OCI-LY3 (cell line): Measurements from ENCODE around the gene RNASE13.
"Not testable (repeated sequence)": the region's sequence is repeated elsewhere in the genome, so short reads cannot be mapped to it uniquely, and the experiment has no call there.

Experiments
- H2AFZ ChIP-seq: fragments of 200-600, 300-600 bp; shearing (Covaris generic); 2 replicates; pipeline ENCODE4 v1.6.0; 2014; ENCODE audit warnings: antibody characterized with exemption, low read depth, low read length
- H3K27ac ChIP-seq: fragments of 200-600, 300-600 bp; sonication (generic); 2 replicates; pipeline ENCODE4 v1.5.1; 2014; ENCODE audit warnings: mild to moderate bottlenecking, low read length, moderate library complexity, mixed read lengths
- H3K27me3 ChIP-seq: fragments of 200-600, 300-600 bp; sonication (generic); 2 replicates; pipeline ENCODE4 v1.6.1; 2014; ENCODE audit warnings: low read depth, low read length, mixed read lengths
- H3K36me3 ChIP-seq: fragments of 200-600, 300-600 bp; sonication (generic); replicated peaks from 2 replicates; pipeline ENCODE3; 2014; ENCODE audit warnings: low read depth, low read length, mixed read lengths
- H3K4me1 ChIP-seq: fragments of 300-600, 200-600 bp; sonication (generic); 2 replicates; pipeline ENCODE4 v1.6.1; 2014; ENCODE audit warnings: low read length, mixed read lengths
- H3K4me2 ChIP-seq: fragments of 200-600, 300-600 bp; sonication (generic); 2 replicates; pipeline ENCODE4 v1.6.1; 2014; ENCODE audit warnings: low read length, mixed read lengths
- H3K4me3 ChIP-seq: fragments of 300-600, 200-600 bp; sonication (generic); 2 replicates; pipeline ENCODE4 v1.5.1; 2014; ENCODE audit warnings: antibody characterized with exemption, mild to moderate bottlenecking, low read length, moderate library complexity
- H3K79me2 ChIP-seq: fragments of 300-600, 200-600 bp; shearing (Covaris generic); 2 replicates; pipeline ENCODE4 v1.6.1; 2014; ENCODE audit warnings: mild to moderate bottlenecking, low read length, mixed read lengths
- H3K9ac ChIP-seq: fragments of 300-600, 200-600 bp; shearing (Covaris generic); 2 replicates; pipeline ENCODE4 v1.6.0; 2014; ENCODE audit warnings: mild to moderate bottlenecking, low read length, moderate library complexity
- H3K9me3 ChIP-seq: fragments of 200-600, 300-600 bp; shearing (Covaris generic); 2 replicates; pipeline ENCODE4 v1.6.1; 2014; ENCODE audit warnings: low read length, mixed read lengths; ENCODE audit not compliant: insufficient read depth
- H4K20me1 ChIP-seq: fragments of 200-600, 300-600 bp; sonication (generic); 2 replicates; pipeline ENCODE4 v1.6.1; 2016; ENCODE audit warnings: low read length, mixed read lengths; ENCODE audit not compliant: insufficient read depth
- EZH2phosphoT487 ChIP-seq: fragments of 200-600 bp; shearing (Covaris generic); IDR thresholded peaks from 2 replicates; pipeline ENCODE4 v1.6.1; 2018; ENCODE audit warnings: antibody characterized with exemption, mixed run types, low read depth
- TF ChIP-seq, protein P1 (sequence below): fragments of 200-600, 300-600 bp; sonication (generic); IDR thresholded peaks from 2 replicates; pipeline ENCODE4 v1.5.1; 2014; ENCODE audit warnings: antibody characterized with exemption, low read length, low read depth

The RNASE13 gene

DNA sequence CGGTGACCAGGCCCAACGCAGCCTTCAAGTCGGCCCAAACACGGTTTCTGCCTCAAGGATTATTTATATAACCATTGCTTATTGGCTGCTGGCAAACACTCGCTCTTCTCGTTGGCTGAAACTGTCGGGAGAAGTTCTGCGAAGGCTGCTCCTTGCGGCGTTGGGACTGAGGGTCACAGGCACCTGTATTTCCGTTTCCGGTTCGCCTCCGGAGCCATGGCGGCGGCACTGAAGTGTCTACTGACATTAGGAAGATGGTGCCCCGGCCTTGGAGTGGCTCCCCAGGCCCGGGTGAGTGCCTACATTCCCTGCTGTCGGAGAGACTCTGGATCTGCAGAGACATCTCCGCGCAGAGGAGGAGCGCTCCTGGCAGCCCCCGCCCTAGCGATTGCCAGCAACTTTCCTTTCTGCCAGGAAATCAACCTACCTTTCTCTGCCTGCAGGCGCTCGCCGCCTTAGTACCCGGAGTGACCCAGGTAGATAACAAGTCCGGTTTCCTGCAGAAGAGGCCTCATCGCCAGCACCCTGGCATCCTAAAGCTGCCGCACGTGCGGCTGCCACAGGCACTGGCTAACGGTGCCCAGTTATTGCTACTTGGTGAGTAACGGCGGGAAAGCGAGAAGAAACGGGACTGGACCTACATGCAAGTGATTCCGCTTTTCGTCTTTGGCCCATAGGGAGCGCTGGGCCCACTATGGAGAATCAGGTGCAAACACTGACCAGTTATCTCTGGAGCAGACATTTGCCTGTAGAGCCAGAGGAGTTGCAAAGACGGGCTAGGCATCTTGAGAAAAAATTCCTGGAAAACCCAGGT, 44.6 kb downstream of the RNASE13 start, which contains the start of gene METTL17:
Gene METTL17 (plus strand): TSS at position 194 of the 814 bp plus-strand sequence. CDS start 23 bp downstream, at position 217.
- H3K27ac ChIP-seq: peak within 1 kb of the TSS; percentile 43
- H3K27me3 ChIP-seq: no peaks in the 10 kb centered on the region
- TF ChIP-seq EZH2phosphoT487: no peak
- TF ChIP-seq, protein P1, sequence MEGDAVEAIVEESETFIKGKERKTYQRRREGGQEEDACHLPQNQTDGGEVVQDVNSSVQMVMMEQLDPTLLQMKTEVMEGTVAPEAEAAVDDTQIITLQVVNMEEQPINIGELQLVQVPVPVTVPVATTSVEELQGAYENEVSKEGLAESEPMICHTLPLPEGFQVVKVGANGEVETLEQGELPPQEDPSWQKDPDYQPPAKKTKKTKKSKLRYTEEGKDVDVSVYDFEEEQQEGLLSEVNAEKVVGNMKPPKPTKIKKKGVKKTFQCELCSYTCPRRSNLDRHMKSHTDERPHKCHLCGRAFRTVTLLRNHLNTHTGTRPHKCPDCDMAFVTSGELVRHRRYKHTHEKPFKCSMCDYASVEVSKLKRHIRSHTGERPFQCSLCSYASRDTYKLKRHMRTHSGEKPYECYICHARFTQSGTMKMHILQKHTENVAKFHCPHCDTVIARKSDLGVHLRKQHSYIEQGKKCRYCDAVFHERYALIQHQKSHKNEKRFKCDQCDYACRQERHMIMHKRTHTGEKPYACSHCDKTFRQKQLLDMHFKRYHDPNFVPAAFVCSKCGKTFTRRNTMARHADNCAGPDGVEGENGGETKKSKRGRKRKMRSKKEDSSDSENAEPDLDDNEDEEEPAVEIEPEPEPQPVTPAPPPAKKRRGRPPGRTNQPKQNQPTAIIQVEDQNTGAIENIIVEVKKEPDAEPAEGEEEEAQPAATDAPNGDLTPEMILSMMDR: no peak
- H3K79me2 ChIP-seq: peaks cover 25% of the 10 kb centered on the region
- no peaks in the 10 kb centered on the region for H4K20me1 ChIP-seq
- H3K4me3 ChIP-seq: peak within 1 kb of the TSS; percentile 93
- H3K9me3 ChIP-seq: no peaks in the 10 kb centered on the region
- H2AFZ ChIP-seq: peak within 1 kb of the TSS; percentile 41; the same call in 1 of the 2 replicates
- peaks cover 13% of the 10 kb centered on the region for H3K4me1 ChIP-seq
- H3K36me3 ChIP-seq: peaks cover 30% of the 10 kb centered on the region
- peak within 1 kb of the TSS; percentile 94 for H3K4me2 ChIP-seq
- H3K9ac ChIP-seq: peak within 1 kb of the TSS; percentile 79

DNA sequence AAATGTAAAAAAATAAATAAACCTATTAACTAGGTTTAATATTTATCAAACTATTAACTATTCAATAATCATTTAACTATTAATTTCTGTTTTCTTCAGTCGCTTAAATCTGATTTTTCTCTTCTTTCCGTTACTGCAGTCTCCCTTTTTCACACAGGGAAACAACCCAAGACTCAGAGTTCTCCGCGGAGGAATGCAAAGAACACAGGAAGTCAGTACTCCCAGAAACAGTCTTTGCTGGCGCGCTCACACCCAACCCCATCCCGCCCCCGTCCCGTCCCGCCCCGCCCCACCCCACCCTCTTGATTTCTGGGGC, 45.2 kb downstream of the RNASE13 start:
- no peak for TF ChIP-seq EZH2phosphoT487
- TF ChIP-seq, protein P1: no peak
- H3K27ac ChIP-seq: peak overlapping the region; percentile 43
- 0 out of 2 replicates have a peak overlapping the region, but pooled peaks have one; percentile 41 for H2AFZ ChIP-seq
- no peaks in the 10 kb centered on the region for H3K27me3 ChIP-seq
- H3K4me2 ChIP-seq: peak overlapping the region; percentile 78
- no peaks in the 10 kb centered on the region for H4K20me1 ChIP-seq
- peaks cover 25% of the 10 kb centered on the region for H3K79me2 ChIP-seq
- peaks cover 13% of the 10 kb centered on the region for H3K4me1 ChIP-seq
- H3K4me3 ChIP-seq: peak overlapping the region; percentile 93
- H3K9me3 ChIP-seq: no peaks in the 10 kb centered on the region
- H3K9ac ChIP-seq: peak overlapping the region; percentile 52
- peaks cover 25% of the 10 kb centered on the region for H3K36me3 ChIP-seq

GRCh38 chr14:20988717-20989470, 45.7 kb downstream of the RNASE13 start:
- H3K27me3 ChIP-seq: no peaks in the 10 kb centered on the region
- peak overlapping the region; percentile 41; the same call in 1 of the 2 replicates for H2AFZ ChIP-seq
- peaks cover 21% of the 10 kb centered on the region for H3K36me3 ChIP-seq
- H3K4me3 ChIP-seq: peak overlapping the region; percentile 93
- no peaks in the 10 kb centered on the region for H4K20me1 ChIP-seq
- H3K9ac ChIP-seq: peak overlapping the region; percentile 52
- H3K27ac ChIP-seq: peak overlapping the region; percentile 43; the same call in 1 of the 2 replicates
- TF ChIP-seq, protein P1: no peak
- TF ChIP-seq EZH2phosphoT487: no peak
- peaks cover 25% of the 10 kb centered on the region for H3K79me2 ChIP-seq
- no peaks in the 10 kb centered on the region for H3K9me3 ChIP-seq
- peak overlapping the region; percentile 78 for H3K4me2 ChIP-seq
- H3K4me1 ChIP-seq: peaks cover 13% of the 10 kb centered on the region

- H3K9ac ChIP-seq: no peak overlapping the region
- H3K79me2 ChIP-seq: peaks cover 20% of the 10 kb centered on the region
- no peak for TF ChIP-seq EZH2phosphoT487
- TF ChIP-seq, protein P1: no peak
- H4K20me1 ChIP-seq: no peaks in the 10 kb centered on the region
- H2AFZ ChIP-seq: no peak overlapping the region
- H3K4me1 ChIP-seq: peaks cover 13% of the 10 kb centered on the region
- peaks cover 5% of the 10 kb centered on the region for H3K36me3 ChIP-seq
- H3K27ac ChIP-seq: no peak overlapping the region
- H3K4me3 ChIP-seq: no peak overlapping the region
- no peak overlapping the region for H3K4me2 ChIP-seq
- H3K27me3 ChIP-seq: peaks cover 6% of the 10 kb centered on the region; the same call in 1 of the 2 replicates
- no peaks in the 10 kb centered on the region for H3K9me3 ChIP-seq
These were observed 47.8 kb downstream of the RNASE13 start for GRCh38 chr14:20986811-20987210.

DNA sequence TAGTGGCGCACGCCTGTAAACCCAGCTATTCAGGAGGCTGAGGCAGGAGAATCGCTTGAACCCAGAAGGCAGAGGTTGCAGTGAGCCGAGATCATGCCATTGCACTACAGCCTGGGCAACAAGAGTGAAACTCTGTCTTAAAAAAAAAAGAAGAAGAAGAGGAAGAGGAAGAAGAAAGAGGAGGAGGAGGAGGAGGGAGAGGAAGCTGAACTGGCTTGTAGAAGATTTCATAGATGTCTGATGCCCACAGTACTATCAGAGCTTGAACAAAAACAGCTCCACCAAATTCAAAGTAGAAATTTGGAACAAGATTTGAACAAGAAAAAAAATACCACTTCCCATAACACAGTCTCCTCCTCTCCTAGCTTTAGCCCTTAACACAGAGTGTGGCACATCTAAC, 49.0 kb downstream of the RNASE13 start:
- H3K27ac ChIP-seq, H3K79me2 ChIP-seq, H3K9ac ChIP-seq, H3K4me1 ChIP-seq, H4K20me1 ChIP-seq, H3K4me2 ChIP-seq, H2AFZ ChIP-seq, H3K27me3 ChIP-seq, H3K4me3 ChIP-seq, H3K36me3 ChIP-seq, H3K9me3 ChIP-seq: not testable (repeated sequence)
